Parathyroid adenoma (tissue), 2 donors: ENCODE measurements around the gene CNTN6.

Source experiments
- H2AFZ ChIP-seq: fragments of 300-600 bp; sonication (generic); one replicate; pipeline ENCODE4 v1.7.0; 2017; ENCODE audit warnings: antibody characterized with exemption, mild to moderate bottlenecking
- H3K27ac ChIP-seq: fragments of 300-600 bp; sonication (generic); one replicate; pipeline ENCODE4 v1.7.0; 2017
- H3K27me3 ChIP-seq: fragments of 300-600 bp; sonication (generic); one replicate; pipeline ENCODE4 v1.7.0; 2017; ENCODE audit warnings: low read length; ENCODE audit not compliant: control insufficient read depth, insufficient read depth
- H3K36me3 ChIP-seq: fragments of 300-600 bp; sonication (generic); one replicate; pipeline ENCODE4 v1.7.0; 2017; ENCODE audit warnings: low read length; ENCODE audit not compliant: control insufficient read depth, insufficient read depth
- H3K4me1 ChIP-seq: fragments of 300-600 bp; sonication (generic); one replicate; pipeline ENCODE4 v1.7.0; 2017; ENCODE audit warnings: control low read depth
- H3K4me2 ChIP-seq: fragments of 300-600 bp; sonication (generic); one replicate; pipeline ENCODE4 v1.7.0; 2017; ENCODE audit warnings: low read length
- H3K4me3 ChIP-seq: fragments of 300-600 bp; sonication (generic); one replicate; pipeline ENCODE4 v1.7.0; 2017; ENCODE audit warnings: low read depth, low read length
- H3K79me2 ChIP-seq: fragments of 300-600 bp; sonication (generic); one replicate; pipeline ENCODE4 v1.7.0; 2017; ENCODE audit warnings: control low read depth
- H3K9ac ChIP-seq: fragments of 300-600 bp; sonication (generic); one replicate; pipeline ENCODE4 v1.7.0; 2017; ENCODE audit warnings: mild to moderate bottlenecking
- H3K9me3 ChIP-seq: fragments of 300-600 bp; sonication (generic); one replicate; pipeline ENCODE4 v1.7.0; 2017; ENCODE audit warnings: low read length; ENCODE audit not compliant: control insufficient read depth
- TF ChIP-seq, protein P1 (sequence below): fragments of 300-600 bp; sonication (generic); IDR thresholded peaks from one replicate; pipeline ENCODE4 v1.7.0; 2017; ENCODE audit warnings: antibody characterized with exemption, mild to moderate bottlenecking
- donor health status: primary hyperparathyroidism.

The CNTN6 gene

DNA sequence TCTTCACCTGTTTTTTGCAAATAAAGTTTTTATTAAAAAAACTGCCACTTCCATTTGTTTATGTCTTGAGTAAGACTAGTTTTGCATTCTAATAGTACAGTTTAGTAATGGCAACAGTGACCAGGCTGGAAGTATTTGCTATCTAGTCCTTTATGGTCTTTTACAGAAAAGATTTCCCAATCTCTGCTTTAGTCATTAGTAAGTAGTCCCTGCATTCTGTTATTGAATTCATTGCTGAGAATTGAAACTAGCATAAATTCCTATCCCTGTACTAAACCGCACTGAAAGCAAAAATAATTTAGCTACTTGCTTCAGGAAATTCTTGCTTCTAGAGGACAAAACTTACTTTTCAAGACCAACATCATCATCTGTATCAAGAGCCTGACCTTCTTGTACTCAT lies 46.2 kb downstream of the CNTN6 start:
- no peaks in the 10 kb centered on the region for H3K79me2 ChIP-seq
- no peak overlapping the region for H3K9ac ChIP-seq
- no peaks in the 10 kb centered on the region for H3K27me3 ChIP-seq
- H2AFZ ChIP-seq, result no peak overlapping the region
- no peak overlapping the region for H3K4me3 ChIP-seq
- TF ChIP-seq, protein P1, sequence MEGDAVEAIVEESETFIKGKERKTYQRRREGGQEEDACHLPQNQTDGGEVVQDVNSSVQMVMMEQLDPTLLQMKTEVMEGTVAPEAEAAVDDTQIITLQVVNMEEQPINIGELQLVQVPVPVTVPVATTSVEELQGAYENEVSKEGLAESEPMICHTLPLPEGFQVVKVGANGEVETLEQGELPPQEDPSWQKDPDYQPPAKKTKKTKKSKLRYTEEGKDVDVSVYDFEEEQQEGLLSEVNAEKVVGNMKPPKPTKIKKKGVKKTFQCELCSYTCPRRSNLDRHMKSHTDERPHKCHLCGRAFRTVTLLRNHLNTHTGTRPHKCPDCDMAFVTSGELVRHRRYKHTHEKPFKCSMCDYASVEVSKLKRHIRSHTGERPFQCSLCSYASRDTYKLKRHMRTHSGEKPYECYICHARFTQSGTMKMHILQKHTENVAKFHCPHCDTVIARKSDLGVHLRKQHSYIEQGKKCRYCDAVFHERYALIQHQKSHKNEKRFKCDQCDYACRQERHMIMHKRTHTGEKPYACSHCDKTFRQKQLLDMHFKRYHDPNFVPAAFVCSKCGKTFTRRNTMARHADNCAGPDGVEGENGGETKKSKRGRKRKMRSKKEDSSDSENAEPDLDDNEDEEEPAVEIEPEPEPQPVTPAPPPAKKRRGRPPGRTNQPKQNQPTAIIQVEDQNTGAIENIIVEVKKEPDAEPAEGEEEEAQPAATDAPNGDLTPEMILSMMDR, result no peak
- no peaks in the 10 kb centered on the region for H3K9me3 ChIP-seq
- no peak overlapping the region for H3K4me2 ChIP-seq
- H3K4me1 ChIP-seq, result no peaks in the 10 kb centered on the region
- no peak overlapping the region for H3K27ac ChIP-seq
- no peaks in the 10 kb centered on the region for H3K36me3 ChIP-seq

DNA sequence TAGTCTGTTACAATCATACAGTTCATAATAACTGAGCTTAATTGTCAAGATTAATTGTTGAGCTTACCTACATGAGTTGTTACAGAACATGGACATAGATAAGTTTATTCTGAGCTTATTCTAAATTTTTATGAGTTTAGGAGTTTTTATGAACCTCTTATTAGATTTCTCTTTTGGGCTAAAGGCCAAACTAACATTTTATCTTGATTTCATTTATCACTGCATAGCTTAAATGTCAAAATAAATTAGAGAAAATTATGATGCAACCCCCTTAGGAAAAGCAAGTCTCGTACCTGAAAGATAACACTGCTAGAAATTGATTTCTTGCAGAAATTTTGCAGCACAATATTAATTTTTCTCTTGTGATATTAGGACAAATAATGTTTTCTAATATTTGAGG lies 54.5 kb downstream of the CNTN6 start:
- H3K36me3 ChIP-seq, result no peaks in the 10 kb centered on the region
- no peaks in the 10 kb centered on the region for H3K27me3 ChIP-seq
- no peak overlapping the region for H3K4me2 ChIP-seq
- no peaks in the 10 kb centered on the region for H3K4me1 ChIP-seq
- no peak overlapping the region for H3K27ac ChIP-seq
- H3K4me3 ChIP-seq, result no peak overlapping the region
- TF ChIP-seq, protein P1, result no peak
- no peak overlapping the region for H2AFZ ChIP-seq
- H3K9ac ChIP-seq, result no peak overlapping the region
- H3K9me3 ChIP-seq, result no peaks in the 10 kb centered on the region
- H3K79me2 ChIP-seq, result no peaks in the 10 kb centered on the region

DNA sequence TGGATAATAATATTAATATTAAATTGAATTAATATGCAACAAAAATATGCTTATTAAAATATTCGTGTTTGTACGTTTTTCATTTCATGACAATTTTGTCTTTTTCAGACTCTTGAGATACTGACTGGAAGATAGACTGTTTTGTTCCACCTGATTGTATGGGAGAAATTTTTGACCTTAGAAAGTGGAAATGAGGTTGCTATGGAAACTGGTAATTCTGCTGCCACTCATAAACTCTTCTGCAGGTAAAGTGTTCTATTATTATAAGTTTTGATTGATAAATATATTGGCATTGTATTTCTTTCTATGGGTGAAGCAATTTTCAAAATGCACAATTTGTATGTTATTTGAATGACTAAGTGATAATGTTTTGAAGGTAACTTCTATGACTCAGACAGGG lies 55.0 kb downstream of the CNTN6 start:
- Histone ChIP-seq H3K4me3 (no peak overlapping the region), H3K36me3 (no peaks in the 10 kb centered on the region), H3K9ac (no peak overlapping the region), H3K79me2 (no peaks in the 10 kb centered on the region), H3K27ac (no peak overlapping the region), H3K4me1 (no peaks in the 10 kb centered on the region), H3K4me2 (no peak overlapping the region), H3K27me3 (no peaks in the 10 kb centered on the region), H3K9me3 (no peaks in the 10 kb centered on the region), H2AFZ (no peak overlapping the region)
- TF ChIP-seq, protein P1, result no peak

DNA sequence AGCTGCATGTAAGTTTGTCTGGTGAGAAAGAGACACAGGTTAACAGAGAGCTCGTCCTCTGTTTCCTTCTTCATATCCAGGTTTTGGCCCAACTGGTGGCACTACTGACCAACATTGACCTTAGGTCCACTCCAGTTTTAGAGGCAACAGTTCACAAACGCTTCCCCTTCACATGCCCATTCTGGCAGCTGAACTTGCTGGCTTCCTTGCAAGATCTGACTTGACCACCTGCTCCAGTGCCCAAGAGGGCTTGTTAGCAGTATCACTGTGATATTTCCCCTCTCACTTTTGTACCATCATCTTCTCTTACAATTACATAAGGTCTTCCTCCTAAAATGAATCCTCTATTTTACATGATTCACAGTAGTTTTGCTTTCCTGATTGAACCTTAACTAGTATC lies 71.3 kb downstream of the CNTN6 start:
- no peak overlapping the region for H3K4me2 ChIP-seq
- no peak overlapping the region for H2AFZ ChIP-seq
- H3K27me3 ChIP-seq, result no peaks in the 10 kb centered on the region
- no peak overlapping the region for H3K27ac ChIP-seq
- H3K9me3 ChIP-seq, result no peaks in the 10 kb centered on the region
- H3K79me2 ChIP-seq, result no peaks in the 10 kb centered on the region
- H3K36me3 ChIP-seq, result no peaks in the 10 kb centered on the region
- TF ChIP-seq, protein P1, result no peak
- H3K4me3 ChIP-seq, result no peak overlapping the region
- no peak overlapping the region for H3K9ac ChIP-seq
- no peaks in the 10 kb centered on the region for H3K4me1 ChIP-seq

DNA sequence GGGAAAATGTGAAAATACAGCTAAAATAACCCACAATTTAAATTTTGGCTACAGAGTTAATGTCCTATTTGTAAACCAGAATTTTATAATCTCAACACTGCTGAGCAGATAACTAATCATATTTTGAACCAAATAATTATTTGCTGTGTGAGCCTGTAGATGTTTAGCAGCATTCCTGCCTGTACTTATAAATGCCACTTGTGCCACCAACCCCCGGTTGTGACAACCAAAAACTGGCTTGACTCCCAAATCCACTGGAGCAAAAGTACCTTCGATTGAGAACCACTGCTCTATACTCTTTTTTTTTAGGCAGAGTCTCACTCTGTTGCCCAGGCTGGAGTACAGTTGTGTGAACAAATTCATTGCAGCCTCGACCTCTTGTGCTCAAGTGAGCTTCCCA lies 78.5 kb downstream of the CNTN6 start:
- no peaks in the 10 kb centered on the region for H3K27me3 ChIP-seq
- H3K9ac ChIP-seq, result no peak overlapping the region
- H3K36me3 ChIP-seq, result no peaks in the 10 kb centered on the region
- H2AFZ ChIP-seq, result no peak overlapping the region
- no peaks in the 10 kb centered on the region for H3K79me2 ChIP-seq
- TF ChIP-seq, protein P1, result no peak
- no peak overlapping the region for H3K27ac ChIP-seq
- H3K4me3 ChIP-seq, result no peak overlapping the region
- no peaks in the 10 kb centered on the region for H3K4me1 ChIP-seq
- no peak overlapping the region for H3K4me2 ChIP-seq
- no peaks in the 10 kb centered on the region for H3K9me3 ChIP-seq
